Lung (tissue), 12 donors: Measurements from ENCODE around the gene TNFRSF21. TPM values are rescaled to one million over a fixed set of nuclear protein-coding genes. Genes with fewer than 3 reads are reported as not detected.

Experiments used
- ATAC-seq: fragments of 200-7000 bp; cut with Tn5 transposase; one replicate; pipeline ENCODE4 v1.9.1; 2020; ENCODE audit warnings: moderate number of reproducible peaks; ENCODE audit not compliant: insufficient read depth, low FRiP score
- DNase-seq, 3 donors: peaks; one replicate each; pipeline ENCODE4 v3.0.0-alpha.2; 2013 to 2017
- H3K27ac ChIP-seq, 2 donors: one replicate each; pipeline ENCODE4 v1.5.1; 2013; ENCODE audit warnings: mild to moderate bottlenecking in 2 of 2, moderate library complexity in 2 of 2, control low read depth in 1 of 2, inconsistent platforms in 1 of 2, low read depth in 1 of 2, low read length in 1 of 2
- H3K27me3 ChIP-seq, 3 donors: one replicate each; pipeline ENCODE4 v1.5.1; 2013; ENCODE audit warnings: low read length in 2 of 3; ENCODE audit not compliant: control insufficient read depth in 3 of 3, insufficient read depth in 3 of 3
- H3K36me3 ChIP-seq, 4 donors: one replicate each; pipeline ENCODE4 v1.5.1; 2013; ENCODE audit warnings: low read length in 4 of 4, mild to moderate bottlenecking in 1 of 4, moderate library complexity in 1 of 4; ENCODE audit not compliant: control insufficient read depth in 4 of 4, insufficient read depth in 4 of 4
- H3K4me1 ChIP-seq, 5 donors: one replicate each; pipeline ENCODE4 v1.5.1; 2013; ENCODE audit warnings: low read length in 5 of 5, mild to moderate bottlenecking in 2 of 5, moderate library complexity in 1 of 5; ENCODE audit not compliant: control insufficient read depth in 5 of 5, insufficient read depth in 5 of 5
- H3K4me3 ChIP-seq: one replicate; pipeline ENCODE4 v1.5.1; 2013; ENCODE audit warnings: mild to moderate bottlenecking, control low read depth, moderate library complexity
- H3K9ac ChIP-seq, 2 donors: one replicate each; pipeline ENCODE4 v1.5.1; 2013; ENCODE audit warnings: low read length in 2 of 2, control low read depth in 1 of 2; ENCODE audit not compliant: insufficient read depth in 1 of 2
- H3K9me3 ChIP-seq, 4 donors: one replicate each; pipeline ENCODE4 v1.5.1; 2013; ENCODE audit warnings: low read length in 3 of 4, mild to moderate bottlenecking in 1 of 4, moderate library complexity in 1 of 4; ENCODE audit not compliant: control insufficient read depth in 4 of 4, insufficient read depth in 3 of 4
- WGBS, 2 donors: extraction: QIAGEN DNeasy Blood & Tissue Kit; methylation state at CpG; one replicate each; pipeline ENCODE4 v1.1.7; 2013; 5-methylcytosine and 5-hydroxymethylcytosine counted together
- polyA plus RNA-seq, 2 donors: library from polyadenylated mRNA; stranded (reverse); fragments of 200-250 nt; gene quantifications; one replicate each; pipeline ENCODE4 v1.2.1, GENCODE V29; 2013
- total RNA-seq, 2 donors: library from RNA; depleted of rRNA in 1 of 2; stranded (reverse); fragments of >200 nt in 1 of 2; gene quantifications; one replicate each; pipeline ENCODE4 v1.2.1, GENCODE V29; 2014 to 2021
- TF ChIP-seq, protein P1 (sequence below): IDR thresholded peaks from 2 replicates; pipeline ENCODE4 v1.5.1; 2012; ENCODE audit warnings: mild to moderate bottlenecking; ENCODE audit errors: control extremely low read depth, extremely low read depth
- donor health status: control.
- donor health status: control.
- donor health status: Bipolar disorder and iron deficiency.
- donor health status: healthy.
- donor health status: DM: yes; HTN: yes; CAD: no.

The TNFRSF21 gene
- total and polyA plus RNA-seq, 4 donors, result 11.1 to 36.6 (median 24.5) TPM

DNA sequence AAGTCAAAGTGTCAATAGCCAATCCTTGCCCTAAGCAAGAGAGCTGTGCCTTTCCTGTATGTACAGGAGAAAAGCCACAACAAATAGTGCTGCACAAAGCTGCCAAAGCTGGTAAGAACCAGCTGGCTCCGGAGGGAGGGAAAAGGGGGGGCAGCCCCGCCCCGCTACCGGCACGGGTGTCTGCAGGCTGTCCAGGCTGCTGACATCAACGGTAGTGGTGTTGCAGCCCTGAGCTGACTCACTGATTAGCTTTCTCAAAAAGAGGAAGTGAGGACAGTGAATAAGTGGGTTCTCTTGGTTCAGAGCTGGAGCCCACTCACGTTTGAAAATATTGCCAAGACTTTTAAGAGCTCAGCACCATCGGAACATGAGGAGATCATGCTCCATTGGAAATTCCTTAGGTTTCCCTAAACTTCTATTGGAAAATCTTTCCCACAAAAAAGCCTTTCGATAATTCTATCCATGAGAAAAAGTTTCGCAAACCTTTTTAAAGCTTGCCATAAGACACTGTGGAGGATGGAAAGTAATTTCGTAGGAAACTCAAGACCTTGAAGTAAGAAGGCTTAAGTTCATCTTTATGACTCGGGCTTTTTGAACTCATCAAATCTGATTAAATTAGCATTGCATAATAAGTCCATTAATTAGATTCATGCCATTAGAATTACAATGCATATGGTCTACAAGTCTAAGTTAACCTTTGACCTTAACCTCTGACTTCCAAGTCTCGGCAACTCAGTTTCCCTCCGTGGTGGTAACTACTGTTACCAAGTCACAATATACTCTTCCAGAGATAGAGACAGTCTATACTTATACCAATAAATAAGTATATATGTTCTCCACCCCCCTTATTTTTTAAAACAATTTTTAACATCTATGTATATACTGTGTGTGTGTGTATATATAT is 67.0 kb downstream of the TNFRSF21 start:
- H3K36me3 ChIP-seq, result no peaks in the 10 kb centered on the region
- 26 to 37% methylated on average over 14 of the region's 14 CpGs for WGBS, 2 donors
- H3K4me3 ChIP-seq, result no peak overlapping the region
- H3K9me3 ChIP-seq, result no peaks in the 10 kb centered on the region
- TF ChIP-seq, protein P1, sequence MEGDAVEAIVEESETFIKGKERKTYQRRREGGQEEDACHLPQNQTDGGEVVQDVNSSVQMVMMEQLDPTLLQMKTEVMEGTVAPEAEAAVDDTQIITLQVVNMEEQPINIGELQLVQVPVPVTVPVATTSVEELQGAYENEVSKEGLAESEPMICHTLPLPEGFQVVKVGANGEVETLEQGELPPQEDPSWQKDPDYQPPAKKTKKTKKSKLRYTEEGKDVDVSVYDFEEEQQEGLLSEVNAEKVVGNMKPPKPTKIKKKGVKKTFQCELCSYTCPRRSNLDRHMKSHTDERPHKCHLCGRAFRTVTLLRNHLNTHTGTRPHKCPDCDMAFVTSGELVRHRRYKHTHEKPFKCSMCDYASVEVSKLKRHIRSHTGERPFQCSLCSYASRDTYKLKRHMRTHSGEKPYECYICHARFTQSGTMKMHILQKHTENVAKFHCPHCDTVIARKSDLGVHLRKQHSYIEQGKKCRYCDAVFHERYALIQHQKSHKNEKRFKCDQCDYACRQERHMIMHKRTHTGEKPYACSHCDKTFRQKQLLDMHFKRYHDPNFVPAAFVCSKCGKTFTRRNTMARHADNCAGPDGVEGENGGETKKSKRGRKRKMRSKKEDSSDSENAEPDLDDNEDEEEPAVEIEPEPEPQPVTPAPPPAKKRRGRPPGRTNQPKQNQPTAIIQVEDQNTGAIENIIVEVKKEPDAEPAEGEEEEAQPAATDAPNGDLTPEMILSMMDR, result no peak
- ATAC-seq (peak; percentile 88), DNase-seq (peak; percentile 75 to 87 (median 79))
- H3K9ac ChIP-seq, result no peak overlapping the region
- no peaks in the 10 kb centered on the region for H3K27me3 ChIP-seq
- no peak overlapping the region for H3K27ac ChIP-seq
- H3K4me1 ChIP-seq, result peaks cover 4 to 22% (median 8%) of the 10 kb centered on the region in 5 donors

DNA sequence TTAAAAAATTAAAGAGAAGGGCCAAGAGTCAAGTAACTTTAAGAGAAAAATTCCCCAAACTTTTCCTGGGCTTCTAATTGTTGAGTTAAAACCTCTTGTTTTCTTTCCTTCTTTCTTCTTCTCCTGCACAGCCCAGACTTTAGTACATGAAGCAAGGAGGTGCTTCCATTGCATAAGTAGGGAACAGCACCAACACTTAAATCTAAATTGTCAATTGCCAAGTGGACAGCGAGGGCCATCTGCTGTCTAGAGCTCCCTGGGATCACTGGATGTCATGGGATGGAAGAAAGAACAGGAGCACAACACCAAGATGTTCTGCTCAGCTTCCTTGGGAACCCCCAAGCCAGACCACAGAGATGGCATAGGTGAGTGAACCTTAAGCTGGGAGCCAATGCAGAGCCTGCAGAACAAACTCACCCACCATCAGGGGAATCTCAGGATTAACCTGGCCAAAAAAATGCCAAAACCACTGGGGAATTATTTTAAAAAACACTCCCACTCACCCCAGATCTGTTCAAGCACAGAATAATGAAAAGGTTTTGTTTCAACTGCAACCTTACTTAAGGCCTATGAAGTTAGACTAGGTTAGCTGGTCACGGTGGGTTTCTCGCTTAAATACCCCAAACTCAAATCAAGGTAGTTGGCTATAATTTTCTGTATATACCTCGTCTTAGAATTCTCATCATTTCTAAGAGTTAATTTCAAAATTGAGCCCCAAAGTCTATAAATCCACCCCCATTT is 67.8 kb downstream of the TNFRSF21 start:
- Histone ChIP-seq H3K27ac (peak overlapping the region in 1 of 2 donors; percentile 4), H3K9ac (peak overlapping the region in 1 of 2 donors; percentile 11)

DNA sequence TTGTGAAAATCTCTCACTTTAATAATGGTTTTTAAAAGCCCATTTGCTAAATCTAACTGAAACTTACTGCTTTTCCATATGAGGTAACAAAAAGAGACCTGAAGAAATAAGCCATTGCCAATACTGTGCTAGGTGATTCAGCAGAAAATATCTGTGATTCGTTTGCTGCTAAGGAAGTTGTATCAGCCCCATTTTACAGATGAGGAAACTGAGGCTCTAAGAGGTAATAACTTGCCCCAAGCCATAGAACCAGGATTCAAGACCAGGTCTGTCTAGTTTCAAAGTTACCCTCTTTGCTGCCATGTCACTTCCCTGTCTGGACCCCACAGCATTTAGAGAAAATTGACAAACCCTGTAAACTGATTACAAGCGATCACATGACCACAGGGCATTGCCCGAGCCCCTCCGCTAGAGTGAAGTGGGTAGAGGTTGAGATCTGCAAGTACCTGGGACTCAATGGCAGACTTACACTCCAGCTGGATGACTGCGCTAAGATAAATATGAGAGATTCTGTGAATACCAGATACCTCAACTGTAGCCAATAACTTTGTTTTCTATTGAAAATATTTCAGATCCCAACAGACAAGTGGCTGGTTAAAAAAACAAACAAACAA is 69.3 kb downstream of the TNFRSF21 start:
- H3K4me3 ChIP-seq, result no peak overlapping the region
- DNase-seq (no peak), ATAC-seq (no peak)
- no peaks in the 10 kb centered on the region for H3K36me3 ChIP-seq
- H3K9ac ChIP-seq, result no peak overlapping the region
- H3K27ac ChIP-seq, result no peak overlapping the region
- no peaks in the 10 kb centered on the region for H3K9me3 ChIP-seq
- peaks cover 0 to 18% (median 2%) of the 10 kb centered on the region in 5 donors for H3K4me1 ChIP-seq
- TF ChIP-seq, protein P1, result no peak
- 84 to 91% methylated on average over 5 of the region's 5 CpGs for WGBS, 2 donors
- H3K27me3 ChIP-seq, result no peaks in the 10 kb centered on the region

More for the DNA sequence above, 67.8 kb downstream of the TNFRSF21 start:
- ATAC-seq (no peak), DNase-seq (no peak)
- Histone ChIP-seq H3K36me3 (no peaks in the 10 kb centered on the region), H3K4me3 (no peak overlapping the region), H3K9me3 (no peaks in the 10 kb centered on the region), H3K27me3 (no peaks in the 10 kb centered on the region), H3K4me1 (peaks cover under 1 to 14% (median 4%) of the 10 kb centered on the region in 5 donors)
- TF ChIP-seq, protein P1, result no peak
- 69 to 74% methylated on average over 4 of the region's 4 CpGs for WGBS, 2 donors
